ENCODE results near the gene FRMD5.

Gene FRMD5

DNA sequence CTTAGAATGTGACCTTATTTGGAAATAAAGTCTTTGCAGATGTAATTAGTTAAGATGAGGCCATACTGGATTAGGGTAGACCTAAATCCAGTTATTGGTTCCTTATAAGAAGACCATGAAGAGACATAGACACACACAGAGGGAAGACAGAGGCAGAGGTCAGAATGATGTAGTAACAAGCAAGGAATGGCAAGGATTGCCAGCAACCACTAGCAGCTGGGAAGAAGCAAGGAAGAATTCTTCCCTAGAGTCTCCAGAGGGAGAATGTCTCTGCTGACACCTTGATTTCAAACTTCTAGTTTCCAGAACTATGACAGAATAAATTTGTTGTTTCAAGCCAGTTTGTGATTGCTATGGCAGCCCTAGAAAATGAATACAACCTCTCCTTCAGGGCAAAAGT, 251.6 kb downstream of the FRMD5 start:
- DNase-seq = no peak
- H3K4me1 ChIP-seq (ENCODE audit: control insufficient read depth, insufficient read depth, low read length, poor library complexity, severe bottlenecking) = no peaks in the 10 kb centered on the region
- no peak overlapping the region for H3K27ac ChIP-seq (ENCODE audit: insufficient read depth, low read length, poor library complexity, severe bottlenecking)
- no peak overlapping the region for H3K4me3 ChIP-seq (ENCODE audit: insufficient read depth, low read depth, low read length, poor library complexity, severe bottlenecking)
- H3K27me3 ChIP-seq (replicated peaks; ENCODE audit: control insufficient read depth, insufficient read depth, low read length, poor library complexity, severe bottlenecking) = peaks cover 6% of the 10 kb centered on the region
- H3K36me3 ChIP-seq (ENCODE audit: control insufficient read depth, insufficient read depth, low read length) = no peaks in the 10 kb centered on the region
- H3K9me3 ChIP-seq (ENCODE audit: control insufficient read depth, low read length) = no peaks in the 10 kb centered on the region

GRCh38 chr15:43942194-43942593, 252.9 kb downstream of the FRMD5 start:
- DNase-seq = no peak
- no peaks in the 10 kb centered on the region for H3K4me1 ChIP-seq (ENCODE audit: control insufficient read depth, insufficient read depth, low read length, poor library complexity, severe bottlenecking)
- peaks cover 6% of the 10 kb centered on the region for H3K27me3 ChIP-seq (replicated peaks; ENCODE audit: control insufficient read depth, insufficient read depth, low read length, poor library complexity, severe bottlenecking)
- H3K4me3 ChIP-seq (ENCODE audit: insufficient read depth, low read depth, low read length, poor library complexity, severe bottlenecking) = no peak overlapping the region
- no peaks in the 10 kb centered on the region for H3K9me3 ChIP-seq (ENCODE audit: control insufficient read depth, low read length)
- H3K36me3 ChIP-seq (ENCODE audit: control insufficient read depth, insufficient read depth, low read length) = no peaks in the 10 kb centered on the region
- H3K27ac ChIP-seq (ENCODE audit: insufficient read depth, low read length, poor library complexity, severe bottlenecking) = no peak overlapping the region

GRCh38 chr15:43941555-43941954, 253.5 kb downstream of the FRMD5 start:
- no peaks in the 10 kb centered on the region for H3K9me3 ChIP-seq (ENCODE audit: control insufficient read depth, low read length)
- H3K4me3 ChIP-seq (ENCODE audit: insufficient read depth, low read depth, low read length, poor library complexity, severe bottlenecking) = no peak overlapping the region
- H3K27ac ChIP-seq (ENCODE audit: insufficient read depth, low read length, poor library complexity, severe bottlenecking) = no peak overlapping the region
- no peak for DNase-seq
- no peaks in the 10 kb centered on the region for H3K4me1 ChIP-seq (ENCODE audit: control insufficient read depth, insufficient read depth, low read length, poor library complexity, severe bottlenecking)
- H3K36me3 ChIP-seq (ENCODE audit: control insufficient read depth, insufficient read depth, low read length) = no peaks in the 10 kb centered on the region
- peaks cover 1% of the 10 kb centered on the region for H3K27me3 ChIP-seq (replicated peaks; ENCODE audit: control insufficient read depth, insufficient read depth, low read length, poor library complexity, severe bottlenecking)

DNA sequence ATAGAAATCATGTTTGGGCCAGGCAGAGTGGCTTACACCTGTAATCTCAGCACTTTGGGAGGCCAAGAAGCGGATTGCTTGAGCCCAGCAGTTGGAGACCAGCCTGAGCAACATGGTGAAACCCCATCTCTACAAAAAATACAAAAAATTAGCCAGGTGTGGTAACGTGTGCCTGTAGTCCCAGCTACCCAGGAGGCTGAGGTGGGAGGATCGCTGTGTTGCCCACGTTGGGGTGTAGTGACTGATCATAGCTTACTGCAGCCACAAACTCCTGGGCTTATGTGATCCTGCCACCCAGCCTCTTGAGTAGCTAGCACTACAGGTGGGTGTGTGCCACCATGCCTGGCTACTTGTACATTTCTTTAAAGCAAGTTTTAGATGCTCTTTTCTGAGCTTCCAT, 254.0 kb downstream of the FRMD5 start:
- H3K4me3 ChIP-seq (ENCODE audit: insufficient read depth, low read depth, low read length, poor library complexity, severe bottlenecking) = no peak overlapping the region
- no peaks in the 10 kb centered on the region for H3K27me3 ChIP-seq (replicated peaks; ENCODE audit: control insufficient read depth, insufficient read depth, low read length, poor library complexity, severe bottlenecking)
- no peak for DNase-seq
- H3K36me3 ChIP-seq (ENCODE audit: control insufficient read depth, insufficient read depth, low read length) = no peaks in the 10 kb centered on the region
- H3K9me3 ChIP-seq (ENCODE audit: control insufficient read depth, low read length) = no peaks in the 10 kb centered on the region
- H3K27ac ChIP-seq (ENCODE audit: insufficient read depth, low read length, poor library complexity, severe bottlenecking) = no peak overlapping the region
- no peaks in the 10 kb centered on the region for H3K4me1 ChIP-seq (ENCODE audit: control insufficient read depth, insufficient read depth, low read length, poor library complexity, severe bottlenecking)

DNA sequence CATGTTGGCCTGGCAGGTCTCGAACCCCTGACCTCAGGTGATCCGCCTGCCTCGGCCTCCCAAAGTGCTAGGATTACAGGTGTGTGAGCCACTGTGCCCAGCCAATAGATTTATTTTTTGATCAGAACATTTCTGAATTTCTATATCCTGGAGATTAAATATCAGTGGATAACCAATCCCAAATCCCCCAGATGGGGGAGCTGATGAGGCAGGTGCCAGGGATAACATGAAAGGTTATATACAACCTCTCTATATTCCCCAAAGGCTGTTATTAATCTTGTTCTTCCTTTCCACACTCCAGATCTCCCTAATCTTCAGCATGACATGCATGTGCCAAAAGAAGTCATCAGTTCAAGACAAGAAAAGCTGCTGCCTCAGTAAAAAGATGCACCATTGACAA, 256.0 kb downstream of the FRMD5 start:
- H3K4me1 ChIP-seq (ENCODE audit: control insufficient read depth, insufficient read depth, low read length, poor library complexity, severe bottlenecking) = no peaks in the 10 kb centered on the region
- H3K9me3 ChIP-seq (ENCODE audit: control insufficient read depth, low read length) = no peaks in the 10 kb centered on the region
- H3K4me3 ChIP-seq (ENCODE audit: insufficient read depth, low read depth, low read length, poor library complexity, severe bottlenecking) = no peak overlapping the region
- no peak for DNase-seq
- no peaks in the 10 kb centered on the region for H3K27me3 ChIP-seq (replicated peaks; ENCODE audit: control insufficient read depth, insufficient read depth, low read length, poor library complexity, severe bottlenecking)
- no peak overlapping the region for H3K27ac ChIP-seq (ENCODE audit: insufficient read depth, low read length, poor library complexity, severe bottlenecking)
- no peaks in the 10 kb centered on the region for H3K36me3 ChIP-seq (ENCODE audit: control insufficient read depth, insufficient read depth, low read length)

DNA sequence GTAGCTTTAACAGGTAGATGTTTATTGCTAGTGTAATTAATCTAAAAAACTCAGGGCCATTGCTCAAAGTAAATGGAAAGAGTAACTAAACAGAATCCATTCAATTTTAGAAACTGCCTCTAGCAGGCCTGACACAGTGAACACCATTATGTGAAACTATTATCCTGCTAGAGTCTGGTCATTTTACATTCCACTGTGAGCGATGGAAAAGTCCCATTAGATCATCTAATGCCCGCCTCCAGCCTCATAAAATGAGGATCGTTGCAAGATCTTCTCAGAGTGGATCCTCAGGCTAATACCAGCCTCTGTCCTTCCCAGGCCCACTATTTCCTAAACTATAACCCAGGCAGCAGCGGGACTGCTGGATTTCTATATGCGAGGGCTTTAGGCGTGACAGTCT, 260.6 kb downstream of the FRMD5 start:
- Histone ChIP-seq H3K4me3 (ENCODE audit: insufficient read depth, low read depth, low read length, poor library complexity, severe bottlenecking) (no peak overlapping the region), H3K36me3 (ENCODE audit: control insufficient read depth, insufficient read depth, low read length) (no peaks in the 10 kb centered on the region), H3K9me3 (ENCODE audit: control insufficient read depth, low read length) (no peaks in the 10 kb centered on the region), H3K27me3 (replicated peaks; ENCODE audit: control insufficient read depth, insufficient read depth, low read length, poor library complexity, severe bottlenecking) (no peaks in the 10 kb centered on the region), H3K4me1 (ENCODE audit: control insufficient read depth, insufficient read depth, low read length, poor library complexity, severe bottlenecking) (no peaks in the 10 kb centered on the region), H3K27ac (ENCODE audit: insufficient read depth, low read length, poor library complexity, severe bottlenecking) (no peak overlapping the region)
- no peak for DNase-seq

DNA sequence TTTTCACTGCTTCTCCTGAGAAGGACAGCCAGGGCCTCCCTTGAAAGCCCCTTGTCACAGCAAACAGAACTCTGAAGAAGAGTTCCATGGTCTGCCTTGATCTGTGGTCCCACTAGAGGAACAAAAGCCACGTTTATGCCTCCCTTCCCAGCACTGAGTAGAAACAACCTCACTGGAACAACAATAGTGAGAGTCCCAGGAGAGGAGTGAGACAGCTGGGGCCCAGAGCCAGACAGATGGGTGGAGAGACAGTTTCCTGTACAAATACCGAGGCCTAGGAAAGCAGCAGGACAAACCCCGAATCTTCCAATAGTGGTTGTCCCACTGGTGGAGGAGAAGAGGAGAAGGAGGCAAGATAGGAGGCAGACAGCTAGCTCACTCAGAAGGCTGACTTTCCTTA, 262.2 kb downstream of the FRMD5 start:
- no peak overlapping the region for H3K4me3 ChIP-seq (ENCODE audit: insufficient read depth, low read depth, low read length, poor library complexity, severe bottlenecking)
- no peaks in the 10 kb centered on the region for H3K9me3 ChIP-seq (ENCODE audit: control insufficient read depth, low read length)
- DNase-seq = no peak
- H3K4me1 ChIP-seq (ENCODE audit: control insufficient read depth, insufficient read depth, low read length, poor library complexity, severe bottlenecking) = no peaks in the 10 kb centered on the region
- H3K27me3 ChIP-seq (replicated peaks; ENCODE audit: control insufficient read depth, insufficient read depth, low read length, poor library complexity, severe bottlenecking) = no peaks in the 10 kb centered on the region
- H3K27ac ChIP-seq (ENCODE audit: insufficient read depth, low read length, poor library complexity, severe bottlenecking) = no peak overlapping the region
- H3K36me3 ChIP-seq (ENCODE audit: control insufficient read depth, insufficient read depth, low read length) = no peaks in the 10 kb centered on the region

- no peaks in the 10 kb centered on the region for H3K36me3 ChIP-seq (ENCODE audit: control insufficient read depth, insufficient read depth, low read length)
- no peaks in the 10 kb centered on the region for H3K27me3 ChIP-seq (replicated peaks; ENCODE audit: control insufficient read depth, insufficient read depth, low read length, poor library complexity, severe bottlenecking)
- no peak for DNase-seq
- no peaks in the 10 kb centered on the region for H3K9me3 ChIP-seq (ENCODE audit: control insufficient read depth, low read length)
- H3K4me1 ChIP-seq (ENCODE audit: control insufficient read depth, insufficient read depth, low read length, poor library complexity, severe bottlenecking) = no peaks in the 10 kb centered on the region
- no peak overlapping the region for H3K4me3 ChIP-seq (ENCODE audit: insufficient read depth, low read depth, low read length, poor library complexity, severe bottlenecking)
- H3K27ac ChIP-seq (ENCODE audit: insufficient read depth, low read length, poor library complexity, severe bottlenecking) = no peak overlapping the region
Measured at GRCh38 chr15:43931790-43932435, 263.2 kb downstream of the FRMD5 start.

DNA sequence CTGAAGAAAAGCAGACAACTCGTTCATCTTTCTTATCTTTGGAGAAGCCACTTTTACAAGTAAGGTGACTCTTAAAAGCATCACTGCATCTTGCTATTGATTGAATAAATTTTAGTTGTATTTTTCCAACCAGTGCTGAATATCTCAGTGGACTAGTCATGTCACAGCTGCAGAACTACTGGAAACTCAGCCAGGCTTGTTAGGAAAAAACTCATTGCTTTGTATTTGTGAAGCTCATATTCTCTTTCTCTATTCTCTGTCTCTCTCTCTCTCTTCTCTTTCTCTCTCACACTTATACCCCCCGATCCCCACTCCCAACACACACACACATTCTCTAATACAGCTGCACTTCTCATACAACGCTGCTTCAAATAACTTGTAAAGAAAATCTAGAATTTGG, 264.0 kb downstream of the FRMD5 start:
- DNase-seq = no peak
- H3K36me3 ChIP-seq (ENCODE audit: control insufficient read depth, insufficient read depth, low read length) = no peaks in the 10 kb centered on the region
- no peaks in the 10 kb centered on the region for H3K9me3 ChIP-seq (ENCODE audit: control insufficient read depth, low read length)

DNA sequence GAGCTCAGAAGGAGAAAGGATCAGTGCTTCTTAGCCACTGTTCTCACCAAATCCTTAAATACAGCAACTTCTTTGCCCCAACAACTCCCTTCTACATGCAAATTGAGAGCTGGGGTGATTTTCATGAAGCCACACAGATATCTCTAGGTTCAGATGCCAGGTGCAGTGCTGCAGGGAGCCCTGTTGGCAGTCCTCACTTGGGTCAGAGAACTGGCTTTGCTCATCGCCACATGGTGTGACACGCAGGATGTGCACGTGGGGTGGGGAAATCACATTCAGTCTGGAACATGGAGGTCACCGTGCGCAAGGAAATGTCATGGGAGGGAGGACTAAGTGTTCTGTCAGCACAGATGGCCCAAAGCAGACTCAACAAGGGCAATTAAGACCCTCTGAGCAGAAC, 264.5 kb downstream of the FRMD5 start:
- H3K4me1 ChIP-seq (ENCODE audit: control insufficient read depth, insufficient read depth, low read length, poor library complexity, severe bottlenecking) = no peaks in the 10 kb centered on the region
- no peaks in the 10 kb centered on the region for H3K9me3 ChIP-seq (ENCODE audit: control insufficient read depth, low read length)
- no peaks in the 10 kb centered on the region for H3K36me3 ChIP-seq (ENCODE audit: control insufficient read depth, insufficient read depth, low read length)
- no peak overlapping the region for H3K4me3 ChIP-seq (ENCODE audit: insufficient read depth, low read depth, low read length, poor library complexity, severe bottlenecking)
- no peaks in the 10 kb centered on the region for H3K27me3 ChIP-seq (replicated peaks; ENCODE audit: control insufficient read depth, insufficient read depth, low read length, poor library complexity, severe bottlenecking)
- DNase-seq = no peak
- no peak overlapping the region for H3K27ac ChIP-seq (ENCODE audit: insufficient read depth, low read length, poor library complexity, severe bottlenecking)

More for the DNA sequence above, 264.0 kb downstream of the FRMD5 start:
- no peaks in the 10 kb centered on the region for H3K4me1 ChIP-seq (ENCODE audit: control insufficient read depth, insufficient read depth, low read length, poor library complexity, severe bottlenecking)
- H3K27ac ChIP-seq (ENCODE audit: insufficient read depth, low read length, poor library complexity, severe bottlenecking) = no peak overlapping the region
- H3K4me3 ChIP-seq (ENCODE audit: insufficient read depth, low read depth, low read length, poor library complexity, severe bottlenecking) = no peak overlapping the region
- H3K27me3 ChIP-seq (replicated peaks; ENCODE audit: control insufficient read depth, insufficient read depth, low read length, poor library complexity, severe bottlenecking) = no peaks in the 10 kb centered on the region
